Measurements from ENCODE around the gene KRTAP13-4. TPM values are rescaled to one million over a fixed set of nuclear protein-coding genes. Genes with fewer than 3 reads are reported as not detected.

The KRTAP13-4 gene
- total and polyA plus RNA-seq, 2 of the 8 experiments (the other 6 are each of a cell fraction or from before 2014, with no cell fraction given), result 1.2 TPM; not detected in 1

GRCh38 chr21:30447056-30447455 is 17.0 kb downstream of the KRTAP13-4 start:
- Histone ChIP-seq H2BK20ac (ENCODE audit: low read length) (no peak overlapping the region), H3K27ac (ENCODE audit: low read depth, low read length) (no peak overlapping the region), H3K18ac (ENCODE audit: extremely low read depth, low read length) (no peak overlapping the region), H3K4ac (replicated peaks; ENCODE audit: insufficient read length, low read depth, low read length) (no peak overlapping the region), H4K91ac (replicated peaks; ENCODE audit: insufficient read length, low read length) (no peak overlapping the region), H4K8ac (ENCODE audit: extremely low read depth, insufficient read depth, low read length) (no peak overlapping the region), H2BK12ac (ENCODE audit: low read depth, low read length) (no peak overlapping the region), H3K23me2 (ENCODE audit: low read depth, low read length) (no peaks in the 10 kb centered on the region), H4K20me1 (replicated peaks in 1 of 2; ENCODE audit: control insufficient read depth in 1 of 2, insufficient read depth in 2 of 2, low read length in 2 of 2) (no peaks in the 10 kb centered on the region), H2AK5ac (ENCODE audit: low read depth, low read length) (no peak overlapping the region), H2AFZ (ENCODE audit: low read length) (0 out of 2 replicates have a peak overlapping the region, but pooled peaks have one; percentile 46), H2BK120ac (replicated peaks; ENCODE audit: low read depth, low read length) (no peak overlapping the region), H3K27me3 (replicated peaks in 1 of 4; ENCODE audit: control insufficient read depth in 3 of 4, extremely low read depth in 1 of 4, insufficient read depth in 3 of 4, low read length in 3 of 4) (no peaks in the 10 kb centered on the region), H3K4me2 (ENCODE audit: insufficient read depth in 1 of 2, low read depth in 2 of 2, low read length in 2 of 2) (no peak overlapping the region), H3K9me3 (ENCODE audit: insufficient read depth in 2 of 2, low read depth in 1 of 2, low read length in 1 of 2) (no peaks in the 10 kb centered on the region), H3K79me2 (ENCODE audit: control insufficient read depth in 1 of 2, insufficient read depth in 2 of 2, low read length in 2 of 2) (no peaks in the 10 kb centered on the region), H3K23ac (ENCODE audit: insufficient read length) (no peak overlapping the region), H3K14ac (ENCODE audit: insufficient read length) (no peak overlapping the region), H3K4me1 (replicated peaks in 1 of 4; ENCODE audit: control insufficient read depth in 3 of 4, insufficient read depth in 4 of 4, low read length in 3 of 4) (no peaks in the 10 kb centered on the region; a peak in 2 of 7 replicates), H3K36me3 (ENCODE audit: control insufficient read depth in 2 of 4, insufficient read depth in 4 of 4, low read length in 3 of 4) (no peaks in the 10 kb centered on the region), H3K4me3 (ENCODE audit: extremely low read depth in 1 of 4, insufficient read depth in 2 of 4, low read depth in 3 of 4, low read length in 4 of 4) (no peak overlapping the region), H4K5ac (ENCODE audit: insufficient read length, low read depth, low read length) (no peak overlapping the region), H3K9ac (replicated peaks in 1 of 4; ENCODE audit: extremely low read depth in 1 of 4, low read depth in 3 of 4, low read length in 3 of 4) (no peak overlapping the region), H3K56ac (replicated peaks; ENCODE audit: insufficient read length, low read depth, low read length) (no peak overlapping the region), H3K79me1 (ENCODE audit: low read depth, low read length) (no peaks in the 10 kb centered on the region), H2BK15ac (ENCODE audit: low read length) (no peak overlapping the region), H2BK5ac (ENCODE audit: low read depth, low read length) (no peak overlapping the region)
- POLR2A ChIA-PET (ENCODE audit: partially characterized antibody), result no interaction called here
- WGBS, 2 experiments (ENCODE audit: extremely low coverage in 1 of 2, insufficient coverage in 1 of 2, insufficient read length in 1 of 2, insufficient replicate concordance in 2 of 2, low coverage in 1 of 2, low lambda C conversion rate in 2 of 2, missing lambda C conversion rate in 1 of 2), result 66% methylated on average over 4 of the region's 4 CpGs; no CpG with 5 or more reads in 1 of the 2 experiments
- CTCF ChIA-PET (ENCODE audit: partially characterized antibody), result interaction anchor here (1.4 kb wide), 1 partner anchor 13 kb away, joined by 3 read pairs; no protein-coding TSS in a partner anchor
- FAIRE-seq (no peak), DNase-seq (ENCODE audit: low read depth in 1 of 2, low spot score in 2 of 2) (no peak)
- no peak for TF ChIP-seq POLR2AphosphoS5 (IDR thresholded peaks at IDR 0.05; ENCODE audit: low read depth, low read length)
- no peak for TF ChIP-seq TCF12 (IDR thresholded peaks at IDR 0.05; ENCODE audit: low read depth, low read length)
- TF ChIP-seq RNF2 (IDR thresholded peaks at IDR 0.05; ENCODE audit: borderline replicate concordance, low read depth, low read length, missing control alignments, poor library complexity, severe bottlenecking), result no peak
- no peak for TF ChIP-seq CTCF (IDR thresholded peaks at IDR 0.05; ENCODE audit: control extremely low read depth in 1 of 3, insufficient read depth in 1 of 3, low read depth in 1 of 3, low read length in 3 of 3)
- TF ChIP-seq CHD1 (IDR thresholded peaks at IDR 0.05; ENCODE audit: low read depth, low read length), result no peak
- TF ChIP-seq POLR2A (IDR thresholded peaks at IDR 0.05; ENCODE audit: control extremely low read depth in 1 of 2, low read depth in 2 of 2, low read length in 2 of 2), result no peak
- TF ChIP-seq YY1 (IDR thresholded peaks at IDR 0.05; ENCODE audit: low read depth, low read length), result no peak
- TF ChIP-seq BRCA1 (IDR thresholded peaks at IDR 0.05; ENCODE audit: low read depth, low read length), result no peak
- TF ChIP-seq RFX5 (IDR thresholded peaks at IDR 0.05; ENCODE audit: borderline replicate concordance, low read depth, low read length), result no peak
- no peak for TF ChIP-seq SIX5 (IDR thresholded peaks at IDR 0.05; ENCODE audit: low read depth, low read length)
- no peak for TF ChIP-seq CEBPB (IDR thresholded peaks at IDR 0.05; ENCODE audit: low read depth, low read length)
- no peak for TF ChIP-seq TAF7 (optimal IDR thresholded peaks at IDR 0.05; ENCODE audit: borderline replicate concordance, low read depth, low read length)
- TF ChIP-seq MAX (IDR thresholded peaks at IDR 0.05), result no peak

Data from H1 (cell line).